ENCODE data around the gene SNAPC1.
"Not testable (repeated sequence)": the region's sequence is repeated elsewhere in the genome, so short reads cannot be mapped to it uniquely, and the experiment has no call there.

Gene SNAPC1

DNA sequence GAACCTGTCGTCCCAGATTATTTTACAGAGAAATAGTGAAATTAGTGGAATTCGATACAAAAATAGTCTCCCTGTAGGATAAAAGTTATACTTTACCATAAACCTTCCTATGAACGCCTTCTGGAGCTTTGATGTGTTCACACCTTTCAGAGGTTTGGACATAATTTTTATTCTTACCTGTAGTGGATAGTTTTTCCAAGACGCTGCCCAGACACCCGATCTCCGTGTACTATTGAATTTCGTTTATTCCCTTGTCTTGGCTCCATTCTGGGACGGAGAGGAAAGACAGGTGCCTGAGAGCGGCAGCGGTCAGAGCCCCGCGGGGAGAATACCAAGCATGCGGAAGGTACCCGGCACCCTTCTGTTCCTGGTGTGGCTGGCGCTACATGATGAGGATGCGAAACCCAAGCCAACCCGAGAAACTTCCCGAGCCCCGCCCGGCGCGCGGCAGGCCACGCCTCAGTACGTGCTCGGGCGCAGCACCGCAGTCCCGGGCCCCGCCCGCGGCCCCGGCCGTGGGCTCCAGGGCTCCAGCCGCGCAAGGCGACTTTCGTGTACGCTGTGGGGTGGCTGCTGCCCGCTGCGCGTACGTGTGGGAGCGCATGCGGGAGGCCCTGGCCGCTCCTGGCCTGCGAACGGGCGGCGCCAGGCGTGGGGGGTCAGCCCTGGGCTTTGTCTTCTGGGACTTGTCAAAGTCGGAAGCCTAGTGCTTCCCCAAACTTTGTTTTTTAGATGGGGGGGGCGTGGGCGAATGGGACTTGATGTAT is 11.3 kb upstream of the SNAPC1 start:
- peak; percentile 44 to 58 for DNase-seq (ENCODE audit: low read depth in 2 of 2)

DNA sequence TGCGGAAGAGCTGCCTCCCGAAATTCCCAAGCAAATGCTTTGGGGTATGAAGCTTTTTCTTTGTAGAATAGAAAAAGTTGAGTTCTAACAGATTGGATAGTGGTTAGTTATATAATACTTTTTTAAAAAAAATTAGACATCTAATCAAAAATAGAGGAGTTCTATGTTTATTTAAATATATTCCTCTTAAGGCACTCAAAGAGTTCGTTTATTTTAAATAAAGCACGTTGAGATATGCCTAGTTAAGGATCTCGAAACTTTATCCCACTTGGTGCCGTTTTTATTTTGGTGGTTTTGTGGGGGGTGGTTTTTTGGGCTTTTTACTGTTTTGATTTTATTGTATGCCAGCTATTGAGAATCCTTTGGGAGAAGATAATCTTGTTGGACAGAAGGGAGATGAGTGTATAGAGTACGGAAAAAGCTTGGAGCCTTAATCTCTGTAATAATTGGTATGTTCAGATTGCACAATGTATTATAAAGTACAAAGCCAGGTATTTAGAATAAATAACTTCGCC is 10.7 kb upstream of the SNAPC1 start:
- DNase-seq (ENCODE audit: low read depth in 2 of 2): no peak

DNA sequence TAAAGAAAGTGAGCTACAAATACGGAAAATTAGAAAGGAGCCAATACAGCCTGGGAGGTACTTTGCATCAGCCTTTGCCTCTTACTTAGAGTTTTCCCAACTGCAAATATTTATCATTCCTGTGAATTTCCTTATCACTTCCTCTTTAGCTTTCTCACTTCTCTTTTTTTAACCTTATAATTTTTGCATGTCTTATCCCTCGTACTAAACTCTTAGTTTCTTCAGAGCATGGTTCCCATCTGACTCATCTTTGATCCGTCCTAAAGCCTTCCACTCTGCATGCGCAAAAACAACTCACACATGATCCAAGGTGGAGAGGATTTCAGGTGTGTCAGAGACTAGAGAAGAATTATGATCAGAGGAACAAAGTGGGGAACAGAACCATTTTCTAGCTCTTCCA is 9.6 kb upstream of the SNAPC1 start:
- DNase-seq (ENCODE audit: low read depth in 2 of 2): no peak

DNA sequence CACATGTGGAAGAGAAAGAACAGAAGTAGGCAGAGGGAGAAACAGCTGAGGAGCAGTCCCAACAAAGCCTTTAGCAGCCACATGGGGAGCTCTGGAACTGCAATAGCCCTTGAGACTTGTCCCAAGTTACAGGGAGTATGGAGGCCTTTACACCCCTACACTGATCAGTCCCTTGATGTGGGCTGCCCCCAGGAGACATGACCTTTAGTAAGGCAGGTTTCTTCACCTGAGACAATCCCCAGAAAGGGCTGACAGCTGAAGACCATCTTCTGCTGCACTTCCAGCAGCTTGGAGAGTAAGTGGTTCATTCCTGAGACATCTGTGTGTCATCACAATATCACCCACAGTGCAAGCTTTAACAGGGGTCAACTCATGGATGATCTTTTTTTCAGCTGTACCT is 8.6 kb upstream of the SNAPC1 start:
- DNase-seq (ENCODE audit: low read depth in 2 of 2): no peak

DNA sequence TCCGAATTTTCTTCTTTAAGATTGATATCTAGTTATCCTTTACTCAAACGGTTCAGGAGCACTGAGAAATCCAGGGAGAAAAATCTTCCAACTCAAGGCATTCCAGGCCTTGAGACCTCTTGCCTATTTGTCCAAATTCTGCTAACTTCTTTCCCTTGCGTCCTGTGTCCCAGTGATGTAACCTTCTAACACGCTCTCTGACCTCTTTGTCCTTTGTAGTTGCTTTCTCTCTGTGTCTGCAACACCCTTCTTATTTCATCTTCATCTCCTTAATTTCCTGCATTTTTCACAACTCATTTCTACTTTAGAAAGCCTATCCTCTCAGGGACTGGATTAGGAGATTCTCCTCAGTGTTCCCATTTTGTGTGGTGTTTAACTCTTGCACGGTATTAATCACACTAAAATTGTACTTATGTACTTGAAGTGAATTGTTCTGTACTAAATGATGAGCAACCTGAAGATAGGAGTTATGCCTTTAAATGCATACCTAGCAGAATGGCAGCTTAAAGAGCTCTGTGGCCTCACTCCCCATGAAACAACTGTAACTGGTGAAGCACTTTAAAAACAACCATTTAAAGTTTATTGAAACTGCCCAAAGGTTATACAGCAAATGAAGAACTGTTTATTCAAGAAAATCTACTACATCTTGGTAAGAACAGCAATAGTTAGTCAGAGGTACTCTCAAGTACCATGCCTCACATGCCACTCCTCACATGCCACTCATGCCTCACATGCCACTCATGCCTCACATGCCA is 7.4 kb upstream of the SNAPC1 start:
- no peak for DNase-seq (ENCODE audit: low read depth in 2 of 2)

DNA sequence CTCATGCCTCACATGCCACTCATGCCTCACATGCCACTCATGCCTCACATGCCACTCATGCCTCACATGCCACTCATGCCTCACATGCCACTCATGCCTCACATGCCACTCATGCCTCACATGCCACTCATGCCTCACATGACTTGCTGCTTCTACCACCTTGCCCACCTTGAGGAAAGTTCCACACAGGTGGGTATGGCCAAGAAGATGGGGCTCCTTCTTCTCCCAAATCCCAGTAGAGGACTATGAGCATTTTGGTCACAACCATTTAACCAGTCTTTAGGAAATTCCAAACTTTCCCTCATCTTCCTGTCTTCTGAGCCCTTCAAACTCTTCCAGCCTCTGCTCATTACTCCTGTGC is 6.9 kb upstream of the SNAPC1 start:
- DNase-seq (ENCODE audit: low read depth in 2 of 2): not testable (repeated sequence)

DNA sequence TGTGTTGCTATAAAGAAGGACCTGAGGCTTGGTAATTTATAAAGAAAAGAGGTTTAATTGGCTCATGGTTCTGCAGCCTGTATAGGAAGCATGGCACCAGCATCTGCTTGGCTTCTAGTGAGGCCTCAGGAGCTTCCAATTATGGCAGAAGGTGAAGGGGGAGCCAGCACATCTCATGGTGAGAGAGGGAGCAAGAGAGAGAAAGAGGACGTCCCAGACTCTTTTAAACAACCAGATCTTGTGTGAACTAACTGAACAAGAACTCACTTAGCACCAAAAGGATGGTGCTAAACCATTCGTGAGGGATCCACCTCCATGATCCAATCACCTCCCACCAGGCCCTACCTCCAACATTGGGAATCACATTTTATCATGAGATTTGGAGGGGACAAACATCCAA is 6.1 kb upstream of the SNAPC1 start:
- DNase-seq (ENCODE audit: low read depth in 2 of 2): no peak

DNA sequence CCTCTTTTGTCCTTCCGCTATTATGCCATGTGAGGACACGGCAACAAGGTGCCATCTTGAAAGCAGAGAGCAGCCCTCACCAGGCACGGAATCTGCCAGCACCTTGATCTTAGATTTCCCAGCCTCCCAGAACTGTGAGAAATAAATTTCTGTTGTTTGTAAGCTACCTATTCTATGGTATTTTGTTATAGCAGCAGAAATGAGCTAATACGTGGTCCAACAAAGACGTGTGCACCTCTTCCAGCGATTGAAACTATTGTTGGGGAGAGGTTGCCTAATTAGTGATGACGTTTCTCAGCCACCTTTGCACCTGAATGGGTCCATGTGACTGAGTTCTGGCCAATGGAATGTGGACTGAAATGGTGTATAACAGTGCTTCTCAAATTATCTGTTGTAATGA is 2.3 kb upstream of the SNAPC1 start:
- DNase-seq (ENCODE audit: low read depth in 2 of 2): no peak

DNA sequence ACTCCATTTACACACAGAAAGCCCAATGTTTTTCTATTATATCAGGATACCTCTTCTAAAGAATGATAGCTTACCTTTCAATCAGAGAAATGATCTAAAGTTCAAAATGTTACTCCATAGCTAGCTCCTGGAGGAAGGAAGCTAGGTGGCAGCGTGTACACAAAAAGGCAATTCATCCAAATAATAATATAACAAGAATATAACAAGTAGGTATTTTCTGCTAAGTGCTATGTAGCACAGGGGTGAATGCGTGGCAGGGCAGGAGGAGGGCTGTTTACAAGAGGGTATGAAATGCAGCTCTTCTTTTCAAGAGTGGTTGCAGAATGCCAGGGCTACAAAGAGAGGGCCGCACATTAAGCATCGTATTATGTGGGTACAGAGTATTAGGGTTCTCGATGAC is 663 bp upstream of the SNAPC1 start:
- no peak for DNase-seq (ENCODE audit: low read depth in 2 of 2)

DNA sequence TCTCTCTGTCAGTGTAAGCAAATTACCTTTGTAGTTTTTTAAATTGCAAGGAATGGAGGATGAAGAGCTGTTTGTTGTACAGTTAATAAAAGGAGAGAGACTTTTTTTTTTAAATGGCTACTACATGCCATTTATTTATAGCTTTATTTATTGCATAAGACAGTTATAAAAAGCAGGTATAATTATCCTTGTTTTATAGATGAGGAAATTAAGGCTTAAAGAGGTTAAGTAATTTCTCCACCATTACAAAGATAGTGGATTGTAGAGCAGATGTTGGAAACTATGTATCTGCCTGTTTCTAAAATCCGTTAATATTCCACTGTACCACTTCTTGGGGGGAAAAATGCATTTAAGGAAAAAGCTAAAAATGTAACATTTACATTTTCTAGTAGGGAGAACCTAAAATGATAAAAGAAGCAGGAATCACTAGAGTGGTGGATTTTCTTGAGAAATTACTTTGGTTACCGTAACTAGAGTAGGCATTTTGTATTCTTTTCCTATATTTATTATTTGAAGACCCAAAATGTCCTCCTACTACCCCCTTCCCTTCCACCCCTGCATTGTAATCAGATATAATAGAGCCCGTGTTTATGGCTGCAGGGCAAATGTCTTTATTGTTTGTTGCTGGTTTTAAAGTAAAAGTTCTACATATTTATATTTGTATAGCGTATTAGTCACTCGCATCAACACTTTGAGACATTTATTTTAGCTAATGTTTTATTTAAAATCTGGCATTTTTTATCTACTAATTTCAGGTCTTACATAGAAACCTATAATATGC is 2.3 kb downstream of the SNAPC1 start:
- no peak for DNase-seq (ENCODE audit: low read depth in 2 of 2)

DNA sequence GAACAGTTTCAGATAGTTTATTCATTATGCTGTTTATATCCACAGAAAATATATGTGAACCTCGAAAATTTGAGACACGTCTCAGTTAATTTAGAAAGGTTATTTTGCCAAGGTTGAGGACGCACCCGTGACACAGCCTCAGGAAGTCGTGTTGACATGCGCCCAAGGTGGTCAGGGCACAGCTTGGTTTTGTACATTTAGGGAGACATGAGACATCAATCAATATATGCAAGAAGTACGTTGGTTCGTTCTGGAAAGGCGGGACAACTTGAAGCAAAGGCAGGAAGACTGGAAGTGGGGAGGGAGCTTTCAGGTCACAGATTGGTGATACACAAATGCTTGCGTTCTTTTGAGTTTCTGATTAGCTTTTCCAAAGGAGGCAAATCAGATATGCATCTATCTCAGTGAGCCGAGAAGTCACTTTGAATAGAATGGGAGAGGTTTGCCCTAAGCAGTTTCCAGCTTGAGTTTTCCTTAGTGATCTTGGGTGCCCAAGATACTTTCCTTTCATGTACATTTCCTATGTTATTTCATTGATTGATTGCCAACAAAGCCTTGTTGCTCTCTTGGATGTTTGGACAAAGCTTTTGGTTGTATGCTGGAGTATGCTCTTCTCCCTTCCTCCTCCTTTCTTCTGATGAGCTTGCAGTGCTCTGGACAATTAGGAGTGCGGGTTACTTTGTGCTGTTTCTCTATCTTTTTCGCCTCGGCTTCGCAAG is 3.2 kb downstream of the SNAPC1 start:
- DNase-seq (ENCODE audit: low read depth in 2 of 2): no peak

DNA sequence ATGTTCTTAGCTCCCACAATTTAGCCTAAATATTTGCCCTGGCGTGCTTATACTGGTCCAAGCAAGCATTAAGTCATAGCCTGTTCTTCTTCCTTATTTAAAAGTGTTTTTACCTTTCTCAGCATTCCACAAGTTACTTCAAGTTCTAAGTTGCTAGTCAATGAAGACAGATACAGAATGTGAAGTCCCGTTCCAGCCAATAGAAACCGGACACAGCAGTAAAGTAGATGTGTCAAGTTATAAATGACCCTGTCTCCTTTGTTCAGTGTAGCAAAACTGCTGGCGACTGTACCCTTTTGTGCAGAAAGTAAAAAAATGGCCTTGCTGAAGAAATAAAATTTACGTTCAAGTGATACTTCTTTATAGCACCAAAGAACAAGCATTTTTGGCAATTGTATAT is 3.9 kb downstream of the SNAPC1 start:
- DNase-seq (ENCODE audit: low read depth in 2 of 2): no peak

DNA sequence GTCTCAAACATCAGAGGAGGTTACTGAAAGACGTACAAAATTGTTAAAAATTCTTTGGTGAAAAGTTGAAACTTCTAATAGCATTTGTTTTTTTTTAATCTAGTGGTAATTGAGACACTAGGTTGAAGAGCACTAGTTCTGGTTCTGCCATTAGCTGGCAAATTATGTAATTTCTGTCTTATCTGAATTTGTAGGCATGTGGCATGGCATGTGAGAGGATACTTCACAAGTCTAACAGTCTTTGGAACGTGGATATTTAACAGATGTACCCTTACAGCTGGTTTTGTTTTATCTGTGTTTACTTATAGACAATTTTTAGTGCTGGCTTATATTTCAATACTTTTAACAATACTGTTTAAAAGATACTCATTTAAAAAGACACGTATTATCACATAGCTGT is 6.0 kb downstream of the SNAPC1 start:
- DNase-seq (ENCODE audit: low read depth in 2 of 2): no peak

DNA sequence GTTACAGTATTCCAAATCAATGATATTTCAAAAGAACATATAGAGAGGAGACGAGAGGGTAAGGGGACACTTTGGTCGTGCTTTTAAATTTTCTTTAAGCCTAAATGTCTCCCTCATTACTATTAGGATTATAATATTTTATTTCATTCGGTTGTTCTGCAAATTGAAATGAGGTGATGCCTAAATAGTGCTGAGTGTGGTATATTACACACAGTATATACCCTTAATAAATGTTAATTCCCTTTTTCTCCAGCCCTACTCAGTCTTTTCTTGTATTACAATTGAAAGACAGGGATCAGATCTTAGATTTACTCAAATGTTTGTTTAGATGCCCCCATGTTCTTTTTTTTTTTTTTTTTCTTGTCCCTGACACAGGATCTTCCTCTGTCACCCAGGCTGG is 7.7 kb downstream of the SNAPC1 start:
- no peak for DNase-seq (ENCODE audit: low read depth in 2 of 2)

DNA sequence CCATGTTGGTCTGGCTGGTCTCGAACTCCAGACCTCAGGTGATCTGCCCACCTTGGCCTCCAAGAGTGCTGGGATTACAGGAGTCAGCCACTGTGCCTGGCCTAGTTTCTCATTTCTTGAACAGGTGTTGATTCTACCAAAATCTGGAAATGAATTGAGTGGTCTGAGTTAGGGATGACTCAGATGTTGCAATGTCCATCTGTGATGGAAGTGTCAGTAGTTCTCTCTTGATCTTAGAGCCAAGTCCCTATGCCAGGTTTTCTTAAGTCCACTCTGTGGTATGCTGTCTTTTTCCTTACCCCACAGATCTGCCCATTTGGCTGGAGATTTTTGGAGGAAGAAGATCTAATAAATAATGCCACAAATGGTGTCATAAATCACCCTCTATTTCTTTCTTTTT is 12.6 kb downstream of the SNAPC1 start:
- DNase-seq (ENCODE audit: low read depth in 2 of 2): no peak

DNA sequence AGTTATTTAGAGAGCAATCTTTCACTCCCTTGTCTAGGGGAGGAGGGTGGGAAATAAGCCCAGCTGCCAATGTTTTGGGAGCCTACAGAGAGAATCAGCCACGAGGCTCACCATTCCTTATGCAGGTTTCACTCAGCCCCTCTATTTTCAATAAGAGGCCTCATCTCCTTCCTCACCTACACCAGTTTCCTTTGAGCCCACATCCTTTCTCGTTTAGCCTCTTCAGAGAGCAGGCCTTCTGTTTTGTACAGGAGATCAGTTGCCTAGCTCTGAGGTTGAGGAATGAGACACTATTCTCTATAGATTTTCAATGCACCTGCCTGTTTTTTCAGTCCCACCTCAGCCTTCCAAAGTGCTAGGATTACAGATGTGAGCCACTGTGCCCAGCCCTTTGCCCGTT is 17.9 kb downstream of the SNAPC1 start:
- DNase-seq (ENCODE audit: low read depth in 2 of 2): no peak

DNA sequence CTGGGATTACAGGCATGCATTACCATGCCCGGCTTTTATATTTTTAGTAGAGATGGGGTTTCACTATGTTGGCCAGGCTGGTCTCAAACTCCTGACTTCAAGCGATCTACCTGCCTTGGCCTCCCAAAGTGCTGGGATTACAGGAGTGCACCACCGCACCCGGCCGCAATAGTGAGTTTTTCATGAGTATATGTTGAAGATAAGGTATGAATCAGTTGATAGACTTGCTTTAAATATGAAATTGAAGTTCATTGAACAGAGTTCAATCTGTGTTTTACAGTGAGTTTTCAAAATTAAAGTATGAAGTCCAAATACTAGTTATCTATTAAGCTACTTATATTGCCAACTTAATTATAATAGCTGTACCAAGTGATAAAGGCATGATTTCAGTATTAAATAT is 35.1 kb downstream of the SNAPC1 start:
- no peak for DNase-seq (ENCODE audit: low read depth in 2 of 2)

DNA sequence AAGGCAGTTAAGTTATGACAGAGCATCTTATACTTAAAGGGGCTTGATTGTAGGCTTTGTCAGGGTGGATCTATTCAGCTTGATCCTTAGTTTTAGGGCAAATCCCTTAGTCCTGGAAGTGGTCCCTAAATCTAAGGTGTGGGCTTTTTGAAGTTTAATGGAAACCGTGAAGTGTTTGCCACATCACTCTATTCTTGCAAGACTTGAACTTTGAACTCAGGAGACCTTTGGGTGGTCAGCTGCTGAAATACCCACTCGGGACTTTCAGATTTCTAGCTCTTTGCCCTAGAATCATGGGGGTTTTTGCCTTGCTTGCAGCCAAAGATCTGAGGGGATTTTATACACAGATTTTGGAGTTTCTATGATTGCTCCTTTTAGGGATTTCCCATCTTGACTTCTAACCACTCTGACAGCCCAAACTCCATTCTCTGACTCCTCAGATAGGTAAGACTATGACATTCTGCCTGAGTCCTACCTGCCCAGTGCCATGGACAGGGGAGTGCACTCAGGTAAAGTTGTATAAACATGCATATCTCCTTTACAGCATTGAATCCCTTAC is 39.9 kb downstream of the SNAPC1 start:
- DNase-seq (ENCODE audit: low read depth in 2 of 2): no peak

DNA sequence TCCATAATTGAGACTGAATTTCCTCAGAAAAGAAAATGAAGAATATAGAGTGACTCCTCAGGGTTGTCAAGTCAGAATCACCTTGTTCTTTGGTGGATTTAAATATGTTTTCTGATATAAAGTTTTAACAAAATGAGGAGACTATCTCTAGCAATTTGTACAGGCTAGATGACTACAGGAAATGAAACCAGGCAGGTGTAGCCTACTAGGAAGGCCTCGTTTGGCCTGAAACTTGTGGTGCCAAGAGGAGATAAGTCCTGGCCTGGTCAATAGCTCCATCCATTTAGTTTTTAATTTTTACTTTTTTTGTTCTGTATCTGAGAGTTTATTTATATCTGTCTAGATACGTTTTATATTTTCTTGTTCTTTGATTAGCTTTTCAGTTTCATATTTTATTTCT is 41.5 kb downstream of the SNAPC1 start:
- DNase-seq (ENCODE audit: low read depth in 2 of 2): no peak

DNA sequence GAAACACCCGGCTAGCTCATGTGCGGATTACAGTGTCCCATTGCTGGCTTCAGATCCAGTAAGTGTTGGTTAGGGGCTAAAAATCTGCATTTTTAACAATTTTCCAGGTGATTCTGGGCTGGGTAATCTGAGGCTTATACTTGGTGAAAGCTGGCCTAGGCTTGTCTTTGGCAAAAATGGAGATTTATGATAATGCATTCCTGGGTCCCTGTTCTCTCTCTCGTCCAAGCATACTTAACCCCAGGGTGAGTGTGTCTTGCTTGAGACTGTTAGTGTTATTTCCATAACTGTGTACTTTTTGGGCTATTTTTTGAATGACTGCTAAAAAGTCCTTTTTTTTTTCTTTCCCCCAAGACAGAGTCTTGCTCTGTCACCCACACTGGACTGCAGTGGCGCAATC is 43.2 kb downstream of the SNAPC1 start:
- DNase-seq (ENCODE audit: low read depth in 2 of 2): no peak

DNA sequence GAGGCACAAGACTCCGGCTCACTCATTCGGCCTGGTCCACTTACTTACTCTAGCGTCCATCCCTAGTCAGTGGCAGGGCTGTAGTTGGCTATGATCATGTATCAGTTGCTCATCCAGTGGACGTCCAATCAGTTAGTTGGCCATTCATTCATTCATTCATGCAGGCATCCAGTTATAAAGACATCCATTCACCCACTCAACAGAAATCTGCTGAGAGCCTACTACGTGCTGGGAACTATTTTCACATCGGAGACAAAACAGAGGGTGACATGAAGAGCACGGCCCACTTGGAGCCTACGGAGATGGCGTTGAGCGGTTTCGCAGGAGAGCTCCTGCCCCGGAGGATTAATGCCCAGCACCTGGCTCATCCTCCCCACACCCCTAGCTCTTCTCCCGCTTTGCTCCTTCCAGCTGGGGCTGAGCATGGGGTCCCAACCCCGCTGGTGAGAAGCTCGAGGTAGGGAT is 49.7 kb downstream of the SNAPC1 start:
- DNase-seq (ENCODE audit: low read depth in 2 of 2): no peak
